K562 (cell line): ENCODE measurements around the gene HES6. TPM values are rescaled to one million over a fixed set of nuclear protein-coding genes. Genes with fewer than 3 reads are reported as not detected.

Experiments used
- ATAC-seq: fragments of 200-7000 bp; cut with Tn5 transposase; 3 replicates; pipeline ENCODE4 v1.9.1; 2020; ENCODE audit warnings: moderate library complexity
- BruUV-seq: library from RNA; stranded (reverse); fragments of 400-500 nt; replicated peaks from 2 replicates; lab custom pipeline; 2021; lab: Mats Ljungman, UMichigan
- CTCF ChIA-PET: fragments of 300-600 bp; formaldehyde crosslinking; extraction: SDS; loops from one replicate; lab custom pipeline; 2021; ENCODE audit warnings: low intra/inter-chr PET ratio; lab: Yijun Ruan, JAX
- POLR2A ChIA-PET: fragments of 300-600, 350-650 bp; sonication (Branson Sonifier 250); formaldehyde crosslinking; extraction: SDS; loops from one replicate; lab custom pipeline; 2021; ENCODE audit warnings: antibody characterized with exemption, inconsistent platforms; lab: Yijun Ruan, JAX
- DNase-seq, 4 experiments: peaks; one replicate each; pipeline versions ENCODE4 v3.0.0 to v3.0.0-alpha.2; 2011 to 2018; ENCODE audit warnings: low spot score in 3 of 4, mixed read lengths in 3 of 4; ENCODE audit errors: extremely low read depth in 1 of 4
- FAIRE-seq: peaks from 2 replicates; lab custom pipeline; 2011; peaks lifted over from hg19 to GRCh38; lab: Jason Lieb, UNC
- H2AFZ ChIP-seq: 2 replicates; pipeline ENCODE4 v1.6.0; 2011; ENCODE audit warnings: low read depth, low read length, control low read depth, inconsistent platforms
- H3K27ac ChIP-seq: fragments of 200-600 bp; 3 replicates; pipeline ENCODE4 v1.8.0; 2011; ENCODE audit warnings: low read depth, mild to moderate bottlenecking, control low read depth, inconsistent platforms, low read length, moderate library complexity, mixed read lengths; ENCODE audit errors: extremely low read depth
- H3K27me3 ChIP-seq, 2 experiments: fragments of 300-600 bp in 1 of 2; 2 replicates in 1 of 2; 3 replicates in 1 of 2; pipeline versions ENCODE4 v1.6.0 to v1.8.0; 2011; ENCODE audit warnings: inconsistent platforms in 2 of 2, low read length in 2 of 2, mild to moderate bottlenecking in 1 of 2, mixed read lengths in 1 of 2, moderate library complexity in 1 of 2; ENCODE audit not compliant: control insufficient read depth in 2 of 2, insufficient read depth in 2 of 2
- H3K36me3 ChIP-seq: fragments of 300-600 bp; 3 replicates; pipeline ENCODE4 v1.8.0; 2011; ENCODE audit warnings: mild to moderate bottlenecking, low read length, inconsistent platforms; ENCODE audit not compliant: control insufficient read depth, insufficient read depth
- H3K4me1 ChIP-seq, 2 experiments: fragments of 200-600 bp in 1 of 2; replicated peaks in 1 of 2; 2 replicates in 1 of 2; 3 replicates in 1 of 2; pipeline versions ENCODE4 v1.5.1 to v1.8.0; 2011; ENCODE audit warnings: inconsistent platforms in 2 of 2, low read length in 2 of 2, mild to moderate bottlenecking in 1 of 2, mixed read lengths in 1 of 2, moderate library complexity in 1 of 2; ENCODE audit not compliant: control insufficient read depth in 2 of 2, insufficient read depth in 2 of 2
- H3K4me2 ChIP-seq: 2 replicates; pipeline ENCODE4 v1.6.1; 2011; ENCODE audit warnings: low read length, control low read depth, inconsistent platforms, mixed read lengths; ENCODE audit not compliant: insufficient read depth
- H3K4me3 ChIP-seq: fragments of 200-600 bp; sonication (generic), shearing (Covaris generic); 2 replicates; pipeline ENCODE4 v1.5.1; 2016; ENCODE audit warnings: control low read depth, inconsistent platforms
- H3K79me2 ChIP-seq: fragments of 200-600 bp; 3 replicates; pipeline ENCODE4 v1.8.0; 2011; ENCODE audit warnings: low read length, inconsistent platforms; ENCODE audit not compliant: control insufficient read depth, insufficient read depth
- H3K9ac ChIP-seq, 2 experiments: 2 replicates each; pipeline versions ENCODE4 v1.6.0 to v1.6.1; 2011; ENCODE audit warnings: low read depth in 2 of 2, low read length in 2 of 2, control low read depth in 1 of 2, inconsistent platforms in 1 of 2, mild to moderate bottlenecking in 1 of 2, mixed read lengths in 1 of 2; ENCODE audit not compliant: insufficient read depth in 1 of 2
- H3K9me1 ChIP-seq: one replicate; pipeline ENCODE4 v1.6.0; 2011; ENCODE audit warnings: inconsistent platforms, mild to moderate bottlenecking, low read length, moderate library complexity; ENCODE audit not compliant: control insufficient read depth, insufficient read depth
- H3K9me3 ChIP-seq: replicated peaks from 2 replicates; pipeline ENCODE4 v1.5.1; 2011; ENCODE audit warnings: low read depth, low read length, inconsistent platforms; ENCODE audit not compliant: control insufficient read depth, insufficient read depth
- H4K20me1 ChIP-seq: replicated peaks from 2 replicates; pipeline ENCODE4 v1.6.1; 2011; ENCODE audit warnings: low read length, inconsistent platforms, mixed read lengths; ENCODE audit not compliant: control insufficient read depth, insufficient read depth
- BDP1 ChIP-seq: IDR thresholded peaks from 3 replicates; pipeline ENCODE4 v1.6.1; 2011; ENCODE audit not compliant: insufficient read length, insufficient read depth
- CXXC5 ChIP-seq: fragments of 250-450 bp; sonication (Bioruptor Pico); IDR thresholded peaks from 2 replicates; pipeline ENCODE4 v1.8.0; 2022; ENCODE audit warnings: inconsistent platforms, mild to moderate bottlenecking, moderate library complexity
- GATA2 ChIP-seq: sonication (generic); formaldehyde crosslinking; IDR thresholded peaks from 2 replicates; pipeline ENCODE4 v1.4.0; 2020; ENCODE audit warnings: mild to moderate bottlenecking, missing genetic modification reagents
- KLF1 ChIP-seq: fragments of 450-650 bp; IDR thresholded peaks from 2 replicates; pipeline ENCODE4 v1.6.1; 2016; ENCODE audit warnings: missing genetic modification characterization, missing compliant biosample characterization
- MTA2 ChIP-seq: fragments of 450-650 bp; IDR thresholded peaks from 2 replicates; pipeline ENCODE4 v1.6.1; 2016; ENCODE audit warnings: low read depth
- RBFOX2 ChIP-seq: fragments of 200-400 bp; formaldehyde crosslinking; IDR thresholded peaks from 2 replicates; pipeline ENCODE4 v1.6.1; 2017; ENCODE audit warnings: low read depth, mild to moderate bottlenecking, low read length, moderate library complexity
- TAF1 ChIP-seq: IDR thresholded peaks from 2 replicates; pipeline ENCODE4 v1.6.1; 2011; ENCODE audit warnings: mild to moderate bottlenecking, low read length, moderate library complexity; ENCODE audit not compliant: insufficient read depth, control insufficient read depth, severe bottlenecking; ENCODE audit errors: extremely low read depth
- ZBTB26 ChIP-seq: fragments of 450-650 bp; formaldehyde crosslinking; IDR thresholded peaks from 2 replicates; pipeline ENCODE4 v1.4.0; 2022; ENCODE audit warnings: missing genetic modification characterization
- WGBS: fragments of 100-300 bp; shearing (Covaris generic); methylation state at CpG from one replicate; pipeline ENCODE4 v1.1.6; 2016; ENCODE audit warnings: low coverage, mixed read lengths; ENCODE audit not compliant: insufficient coverage; ENCODE audit errors: missing lambda C conversion rate; 5-methylcytosine and 5-hydroxymethylcytosine counted together
- in situ Hi-C: fragments of 300-500 bp; cut with MboI; formaldehyde crosslinking; loops from 4 replicates; pipeline ENCODE4 v1.15.0; 2018; ENCODE audit warnings: inconsistent platforms, mixed read lengths
- intact Hi-C: fragments of 100-400 bp; cut with micrococcal nuclease; formaldehyde crosslinking; loops from 2 replicates; pipeline ENCODE4 v1.14.2; 2022
- polyA plus RNA-seq, 8 experiments: library from polyadenylated mRNA; depleted of rRNA in 4 of 8; stranded (reverse) in 5 of 8; unstranded in 3 of 8; fragments of >200 nt; fragmentation: Nextera tagmentation in 2 of 8; fragmentation: Illumina TruSeq in 1 of 8; extraction: Ambion mirVana in 2 of 8; extraction: Trizol in 1 of 8; gene quantifications; 2 replicates each; pipeline versions ENCODE4 v1.2.1 to v1.2.3, GENCODE V29; 2011 to 2014; ENCODE audit warnings: inconsistent platforms in 1 of 8, missing spikeins in 1 of 8
- total RNA-seq, 7 experiments: library from RNA; depleted of rRNA in 6 of 7; stranded (reverse); fragments of >200 nt in 6 of 7; fragmentation: Illumina TruSeq in 2 of 7; extraction: Trizol in 2 of 7; gene quantifications; 2 replicates each; pipeline versions ENCODE4 v1.2.1 to v1.2.3, GENCODE V29; 2011 to 2021; ENCODE audit warnings: low replicate concordance in 1 of 7

Gene HES6
- total and polyA plus RNA-seq, 9 of the 15 experiments (the other 6 are each of a cell fraction or from before 2014, with no cell fraction given): 6.2 to 133 (median 29.2) TPM

- H3K4me2 ChIP-seq: no peak overlapping the region
- H3K79me2 ChIP-seq: 0 out of 3 replicates have a peak, but pooled peaks cover 4% of the 10 kb centered on the region
- intact Hi-C loops (no loop called here), in situ Hi-C loops (no loop called here)
- H3K4me1 ChIP-seq: peaks cover 0 to 6% of the 10 kb centered on the region in 2 experiments; a peak in 2 of 5 replicates
- FAIRE-seq: no peak
- POLR2A ChIA-PET: no interaction called here
- no peak for ATAC-seq
- H3K27me3 ChIP-seq: no peaks in the 10 kb centered on the region
- WGBS: 93% methylated on average over 15 of the region's 29 CpGs
- no peaks in the 10 kb centered on the region for H3K9me3 ChIP-seq
- H3K27ac ChIP-seq: no peak overlapping the region
- no peak overlapping the region for H3K4me3 ChIP-seq
- H4K20me1 ChIP-seq: no peaks in the 10 kb centered on the region
- TF ChIP-seq GATA2 (CRISPR knock-in tag) (no peak), RBFOX2 (0 out of 2 replicates have a peak, but pooled peaks have one; percentile 5), MTA2 (no peak), BDP1 (no peak), ZBTB26 (CRISPR knock-in tag) (no peak), KLF1 (tag) (no peak), TAF1 (no peak), CXXC5 (CRISPR knock-in tag) (no peak)
- H2AFZ ChIP-seq: no peak overlapping the region
- no peak overlapping the region for H3K9ac ChIP-seq
- no peak for DNase-seq
- no peaks in the 10 kb centered on the region for H3K9me1 ChIP-seq
- peaks cover 34% of the 10 kb centered on the region; the same call in 2 of the 3 replicates for H3K36me3 ChIP-seq
- BruUV-seq: no TSS peak
- CTCF ChIA-PET: no interaction called here
Measured at GRCh38 chr2:238224356-238225035, 15.3 kb downstream of the HES6 start.
